GM19463 (cell line): ENCODE results near the gene ARHGEF28.

Experiments
- ATAC-seq: cut with Tn5 transposase; IDR thresholded peaks from one replicate; pipeline ENCODE4 v1.9.1; 2021; ENCODE audit warnings: mild to moderate bottlenecking, moderate library complexity; ENCODE audit not compliant: unreplicated experiment

The ARHGEF28 gene

GRCh38 chr5:73625944-73626811 is at the start of gene ARHGEF28:
ARHGEF28 (plus strand) TSS chr5:73626196; CDS start chr5:73684852, 58,656 bp downstream.
- ATAC-seq, result peak; percentile 82

- no peak for ATAC-seq
Observed at GRCh38 chr5:73582285-73583145, 43.5 kb upstream of the ARHGEF28 start.

GRCh38 chr5:73587923-73588322 is 38.1 kb upstream of the ARHGEF28 start:
- ATAC-seq, result peak; percentile 83

GRCh38 chr5:73591102-73591695 is 34.8 kb upstream of the ARHGEF28 start:
- peak; percentile 47 for ATAC-seq

- ATAC-seq, result no peak
Observed at GRCh38 chr5:73591698-73592501, 34.1 kb upstream of the ARHGEF28 start.

- no peak for ATAC-seq
Observed at GRCh38 chr5:73592551-73592950, 33.4 kb upstream of the ARHGEF28 start.

GRCh38 chr5:73596705-73597328 is 29.2 kb upstream of the ARHGEF28 start:
- ATAC-seq, result no peak

GRCh38 chr5:73599380-73599779 is 26.6 kb upstream of the ARHGEF28 start:
- ATAC-seq, result no peak

- no peak for ATAC-seq
Observed at GRCh38 chr5:73603998-73604397, 22.0 kb upstream of the ARHGEF28 start.

- ATAC-seq, result no peak
Observed at GRCh38 chr5:73605223-73606087, 20.5 kb upstream of the ARHGEF28 start.

- no peak for ATAC-seq
Observed at GRCh38 chr5:73606206-73606753, 19.7 kb upstream of the ARHGEF28 start.

GRCh38 chr5:73607228-73607627 is 18.8 kb upstream of the ARHGEF28 start:
- no peak for ATAC-seq

GRCh38 chr5:73612799-73613198 is 13.2 kb upstream of the ARHGEF28 start:
- no peak for ATAC-seq

GRCh38 chr5:73615085-73615484 is 10.9 kb upstream of the ARHGEF28 start:
- ATAC-seq, result no peak

GRCh38 chr5:73615947-73616346 is 10.0 kb upstream of the ARHGEF28 start:
- ATAC-seq, result no peak

- peak; percentile 51 for ATAC-seq
Observed at GRCh38 chr5:73617510-73618279, 8.3 kb upstream of the ARHGEF28 start.

GRCh38 chr5:73619606-73620333 is 6.2 kb upstream of the ARHGEF28 start:
- ATAC-seq, result no peak
